Measurements from ENCODE around the gene AGXT2. TPM values are rescaled to one million over a fixed set of nuclear protein-coding genes. Genes with fewer than 3 reads are reported as not detected.

The AGXT2 gene
- total RNA-seq, 6 experiments from 2014 or later, result 24.7 to 88.2 (median 55.8) TPM

DNA sequence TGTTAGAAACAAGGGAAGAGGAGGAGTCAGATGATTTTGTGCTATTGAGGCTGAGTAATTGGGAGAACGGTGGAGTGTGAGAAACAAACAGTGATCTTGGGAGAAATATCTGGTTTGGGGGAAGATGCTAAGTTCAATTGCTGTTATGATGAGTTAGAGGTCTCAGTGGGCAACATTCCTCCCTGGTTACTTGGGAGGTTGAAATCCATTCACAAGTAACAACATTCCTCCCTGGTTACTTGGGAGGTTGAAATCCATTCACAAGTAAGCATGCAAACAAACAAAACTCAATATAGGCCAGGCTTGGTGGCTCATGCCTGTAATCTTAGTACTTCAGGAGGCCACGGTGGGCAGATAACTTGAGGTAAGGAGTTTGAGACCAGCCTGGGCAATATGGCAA lies 38.7 kb downstream of the AGXT2 start:
- Histone ChIP-seq H3K4me1 (peaks cover 0 to 9% (median 0%) of the 10 kb centered on the region in 4 donors), H3K9me3 (no peaks in the 10 kb centered on the region), H3K4me3 (no peak overlapping the region), H3K36me3 (no peaks in the 10 kb centered on the region), H3K27me3 (no peaks in the 10 kb centered on the region), H3K27ac (no peak overlapping the region)
- 82% methylated on average over 2 of the region's 2 CpGs for WGBS (ENCODE audit: insufficient coverage, low coverage, low lambda C conversion rate, missing lambda C conversion rate)
- ATAC-seq (no peak), DNase-seq (no peak)
- TF ChIP-seq, protein P1, sequence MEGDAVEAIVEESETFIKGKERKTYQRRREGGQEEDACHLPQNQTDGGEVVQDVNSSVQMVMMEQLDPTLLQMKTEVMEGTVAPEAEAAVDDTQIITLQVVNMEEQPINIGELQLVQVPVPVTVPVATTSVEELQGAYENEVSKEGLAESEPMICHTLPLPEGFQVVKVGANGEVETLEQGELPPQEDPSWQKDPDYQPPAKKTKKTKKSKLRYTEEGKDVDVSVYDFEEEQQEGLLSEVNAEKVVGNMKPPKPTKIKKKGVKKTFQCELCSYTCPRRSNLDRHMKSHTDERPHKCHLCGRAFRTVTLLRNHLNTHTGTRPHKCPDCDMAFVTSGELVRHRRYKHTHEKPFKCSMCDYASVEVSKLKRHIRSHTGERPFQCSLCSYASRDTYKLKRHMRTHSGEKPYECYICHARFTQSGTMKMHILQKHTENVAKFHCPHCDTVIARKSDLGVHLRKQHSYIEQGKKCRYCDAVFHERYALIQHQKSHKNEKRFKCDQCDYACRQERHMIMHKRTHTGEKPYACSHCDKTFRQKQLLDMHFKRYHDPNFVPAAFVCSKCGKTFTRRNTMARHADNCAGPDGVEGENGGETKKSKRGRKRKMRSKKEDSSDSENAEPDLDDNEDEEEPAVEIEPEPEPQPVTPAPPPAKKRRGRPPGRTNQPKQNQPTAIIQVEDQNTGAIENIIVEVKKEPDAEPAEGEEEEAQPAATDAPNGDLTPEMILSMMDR (IDR thresholded peaks at IDR 0.05), result no peak
- no peak for TF ChIP-seq POLR2A (IDR thresholded peaks at IDR 0.05)
- intact Hi-C loops (cut with DNase I), result no loop called here

DNA sequence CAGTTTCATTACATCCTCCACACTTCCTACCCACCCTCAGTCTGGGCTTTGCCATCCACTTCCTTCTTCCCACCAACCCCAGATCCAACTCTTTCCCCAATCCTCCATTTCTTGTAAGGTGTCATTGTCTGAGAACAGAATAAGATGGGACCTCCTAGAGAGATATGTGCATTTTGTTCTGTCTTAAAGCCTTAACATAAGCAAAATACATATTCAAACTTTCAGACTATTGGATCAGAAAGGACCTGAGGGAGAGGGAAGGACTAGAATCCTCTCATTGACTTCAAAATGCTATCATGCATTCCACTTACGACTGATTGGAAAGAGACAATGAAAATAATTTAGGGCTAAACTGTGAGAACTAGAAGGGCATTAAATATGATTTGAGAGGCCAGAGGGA lies 43.0 kb downstream of the AGXT2 start:
- DNase-seq (no peak), ATAC-seq (no peak)
- H3K27me3 ChIP-seq, result no peaks in the 10 kb centered on the region
- intact Hi-C loops (cut with DNase I), result no loop called here
- no peaks in the 10 kb centered on the region for H3K9me3 ChIP-seq
- H3K4me1 ChIP-seq, result no peaks in the 10 kb centered on the region
- no peak overlapping the region for H3K4me3 ChIP-seq
- 88% methylated on average over 1 of the region's 1 CpG for WGBS (ENCODE audit: insufficient coverage, low coverage, low lambda C conversion rate, missing lambda C conversion rate)
- H3K36me3 ChIP-seq, result peaks cover 0 to 20% (median 4%) of the 10 kb centered on the region in 4 donors
- H3K27ac ChIP-seq, result no peak overlapping the region
- TF ChIP-seq POLR2A (IDR thresholded peaks at IDR 0.05), result no peak
- TF ChIP-seq, protein P1 (IDR thresholded peaks at IDR 0.05), result no peak

DNA sequence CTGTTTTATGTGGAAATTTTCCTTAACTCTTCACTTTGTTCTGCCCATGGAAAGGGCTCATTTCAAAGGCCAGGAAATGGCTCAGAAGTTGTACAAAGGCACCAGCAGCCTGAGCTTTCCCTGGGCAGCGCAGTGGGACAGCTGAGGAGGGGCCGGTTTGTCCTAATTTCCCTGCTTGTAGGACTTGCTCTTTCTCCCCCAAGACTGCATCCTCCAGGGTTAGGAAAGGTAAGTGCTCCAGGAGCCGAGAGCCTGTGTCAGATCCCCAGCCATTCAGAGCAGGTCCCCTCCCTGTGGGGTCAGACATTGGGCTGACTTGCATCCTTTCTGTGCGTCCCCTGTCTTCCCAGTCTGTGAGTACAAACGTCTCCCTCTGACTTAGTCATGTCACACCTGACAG lies 43.5 kb downstream of the AGXT2 start:
- peaks cover 0 to 20% (median 4%) of the 10 kb centered on the region in 4 donors for H3K36me3 ChIP-seq
- no peaks in the 10 kb centered on the region for H3K27me3 ChIP-seq
- H3K9me3 ChIP-seq, result no peaks in the 10 kb centered on the region
- no peaks in the 10 kb centered on the region for H3K4me1 ChIP-seq
- H3K27ac ChIP-seq, result no peak overlapping the region
- no peak for DNase-seq
- TF ChIP-seq, protein P1 (IDR thresholded peaks at IDR 0.05), result no peak
- TF ChIP-seq POLR2A (IDR thresholded peaks at IDR 0.05), result no peak
- intact Hi-C loops (cut with DNase I), result no loop called here
- WGBS (ENCODE audit: insufficient coverage, low coverage, low lambda C conversion rate, missing lambda C conversion rate), result no CpG with 5 or more reads among the region's 5 CpGs
- ATAC-seq, result no peak
- no peak overlapping the region for H3K4me3 ChIP-seq

DNA sequence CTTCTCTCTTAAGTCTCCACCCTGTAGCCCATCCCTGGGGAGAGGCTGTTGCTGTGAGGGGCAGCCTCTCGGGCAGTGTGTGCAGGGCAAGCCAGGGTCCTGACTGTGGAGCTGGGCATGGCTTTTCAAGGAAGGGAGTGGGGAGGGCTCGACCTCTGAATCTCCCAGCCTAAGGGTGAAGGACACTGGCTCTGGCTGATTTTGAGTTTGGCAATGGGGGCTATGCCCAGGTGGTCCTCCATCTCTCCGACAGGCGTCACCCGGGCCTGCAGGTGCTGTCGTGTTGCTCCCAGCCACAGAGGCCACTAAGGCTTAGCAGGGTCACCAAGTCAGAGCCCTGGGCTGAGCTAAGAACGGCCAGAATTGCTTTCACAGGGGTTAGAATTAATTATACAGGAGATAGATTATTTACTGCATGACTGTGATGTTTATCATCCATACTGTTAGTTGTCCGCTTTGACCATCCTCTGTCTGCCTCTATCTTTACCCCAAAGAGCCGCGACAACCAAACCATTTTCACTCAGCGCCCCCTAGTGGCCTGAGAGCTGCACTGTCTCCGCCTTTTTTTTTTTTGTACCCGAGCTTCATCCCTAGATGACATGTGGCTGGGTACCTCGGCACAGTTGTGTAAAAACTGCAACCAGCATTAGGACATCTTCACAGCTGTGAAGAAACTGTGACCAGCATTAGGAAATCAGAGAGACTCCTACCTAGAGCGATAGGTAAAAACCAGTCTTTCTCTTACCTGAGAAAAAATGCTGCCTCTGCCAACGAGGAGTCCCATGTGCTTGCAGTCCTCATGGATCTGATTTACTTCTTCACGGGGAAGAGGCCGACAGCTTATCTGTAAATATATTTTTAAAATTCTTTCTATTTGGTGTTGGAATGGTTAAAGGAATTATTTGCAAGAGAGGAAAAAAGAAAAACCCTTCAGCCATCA lies 44.5 kb downstream of the AGXT2 start:
- Histone ChIP-seq H3K4me3 (no peak overlapping the region), H3K36me3 (peaks cover 0 to 27% (median 5%) of the 10 kb centered on the region in 4 donors), H3K27ac (no peak overlapping the region), H3K4me1 (no peaks in the 10 kb centered on the region), H3K27me3 (no peaks in the 10 kb centered on the region), H3K9me3 (no peaks in the 10 kb centered on the region)
- no peak for TF ChIP-seq POLR2A (IDR thresholded peaks at IDR 0.05)
- TF ChIP-seq, protein P1 (IDR thresholded peaks at IDR 0.05), result peak; percentile 45 to 85 (median 74)
- ATAC-seq (peak; percentile 57 to 72 (median 70)), DNase-seq (peak in 2 of 3 donors; percentile 31 to 46)
- 42% methylated on average over 11 of the region's 18 CpGs for WGBS (ENCODE audit: insufficient coverage, low coverage, low lambda C conversion rate, missing lambda C conversion rate)
- intact Hi-C loops (cut with DNase I), result no loop called here
